Aorta (tissue), 5 donors: ENCODE results near the gene OLA1. TPM values are rescaled to one million over a fixed set of nuclear protein-coding genes. Genes with fewer than 3 reads are reported as not detected.

Experiments
- ATAC-seq: fragments of 200-7000 bp; cut with Tn5 transposase; one replicate; pipeline ENCODE4 v1.9.1; 2022; ENCODE audit warnings: moderate library complexity; ENCODE audit not compliant: low FRiP score
- DNase-seq, 2 donors: peaks; one replicate each; pipeline ENCODE4 v3.0.0-alpha.2; 2020
- H3K27ac ChIP-seq, 2 donors: one replicate each; pipeline ENCODE4 v1.5.1; 2013; ENCODE audit warnings: low read length in 2 of 2, mild to moderate bottlenecking in 2 of 2, moderate library complexity in 2 of 2, control low read depth in 1 of 2, inconsistent platforms in 1 of 2, low read depth in 1 of 2
- H3K27me3 ChIP-seq, 2 donors: one replicate each; pipeline ENCODE4 v1.6.1; 2013; ENCODE audit warnings: control low read depth in 1 of 2, low read length in 1 of 2, mild to moderate bottlenecking in 1 of 2, moderate library complexity in 1 of 2; ENCODE audit not compliant: insufficient read depth in 2 of 2, control insufficient read depth in 1 of 2
- H3K36me3 ChIP-seq, 2 donors: one replicate each; pipeline ENCODE4 v1.6.1; 2013; ENCODE audit warnings: control low read depth in 1 of 2, low read length in 1 of 2, mild to moderate bottlenecking in 1 of 2; ENCODE audit not compliant: insufficient read depth in 2 of 2, control insufficient read depth in 1 of 2
- H3K4me1 ChIP-seq, 2 donors: one replicate each; pipeline ENCODE4 v1.6.1; 2013; ENCODE audit warnings: low read length in 2 of 2, control low read depth in 1 of 2, mild to moderate bottlenecking in 1 of 2, moderate library complexity in 1 of 2; ENCODE audit not compliant: insufficient read depth in 2 of 2, control insufficient read depth in 1 of 2
- H3K4me3 ChIP-seq, 2 donors: one replicate each; pipeline ENCODE4 v1.5.1; 2013; ENCODE audit warnings: low read length in 2 of 2, control low read depth in 1 of 2, mild to moderate bottlenecking in 1 of 2
- H3K9me3 ChIP-seq: one replicate; pipeline ENCODE4 v1.6.1; 2013; ENCODE audit warnings: mild to moderate bottlenecking, low read length; ENCODE audit not compliant: control insufficient read depth
- WGBS, 2 donors: extraction: QIAGEN DNeasy Blood & Tissue Kit; methylation state at CpG; one replicate each; pipeline ENCODE4 v1.1.7; 2013; 5-methylcytosine and 5-hydroxymethylcytosine counted together
- intact Hi-C, 2 donors: fragments of 100-400 bp; cut with DNase I; formaldehyde crosslinking; loops; one replicate each; pipeline versions ENCODE4 v1.14.2 to v1.15.0; 2022
- polyA plus RNA-seq, 2 donors: library from polyadenylated mRNA; stranded (reverse); fragments of 200-250 nt; gene quantifications; one replicate each; pipeline ENCODE4 v1.2.3, GENCODE V29; 2013
- total RNA-seq, 2 donors: library from RNA; stranded (reverse); fragmentation: NEBNext Ultra II Directional; extraction: Animal tissue kit (Norgen Biotek cat#: 25700); gene quantifications; one replicate each; pipeline ENCODE4 v1.2.1, GENCODE V29; 2021
- donor health status: healthy with polysubstance abuse.
- donor health status: Bipolar disorder and iron deficiency.
- donor health status: DM: no; HTN: no; CAD: no.
- donor health status: DM: no; HTN: no; CAD: no.
- donor health status: DM: yes; HTN: yes; CAD: no.

OLA1 gene
- total and polyA plus RNA-seq, 4 donors: 45.2 to 64.0 (median 54.3) TPM

GRCh38 chr2:174195253-174195652, 53.1 kb downstream of the OLA1 start:
- Histone ChIP-seq H3K36me3 (no peaks in the 10 kb centered on the region), H3K4me1 (no peaks in the 10 kb centered on the region), H3K4me3 (no peak overlapping the region), H3K27me3 (no peaks in the 10 kb centered on the region), H3K27ac (no peak overlapping the region), H3K9me3 (no peaks in the 10 kb centered on the region)
- ATAC-seq: no peak
- DNase-seq: no peak
- intact Hi-C loops: no loop called here

GRCh38 chr2:174193737-174194136, 54.6 kb downstream of the OLA1 start:
- H3K4me3 ChIP-seq: no peak overlapping the region
- no peaks in the 10 kb centered on the region for H3K9me3 ChIP-seq
- intact Hi-C loops: no loop called here
- H3K4me1 ChIP-seq: no peaks in the 10 kb centered on the region
- ATAC-seq (no peak), DNase-seq (no peak)
- 97 to 99% methylated on average over 4 of the region's 4 CpGs for WGBS, 2 donors
- no peaks in the 10 kb centered on the region for H3K36me3 ChIP-seq
- no peak overlapping the region for H3K27ac ChIP-seq
- H3K27me3 ChIP-seq: no peaks in the 10 kb centered on the region

DNA sequence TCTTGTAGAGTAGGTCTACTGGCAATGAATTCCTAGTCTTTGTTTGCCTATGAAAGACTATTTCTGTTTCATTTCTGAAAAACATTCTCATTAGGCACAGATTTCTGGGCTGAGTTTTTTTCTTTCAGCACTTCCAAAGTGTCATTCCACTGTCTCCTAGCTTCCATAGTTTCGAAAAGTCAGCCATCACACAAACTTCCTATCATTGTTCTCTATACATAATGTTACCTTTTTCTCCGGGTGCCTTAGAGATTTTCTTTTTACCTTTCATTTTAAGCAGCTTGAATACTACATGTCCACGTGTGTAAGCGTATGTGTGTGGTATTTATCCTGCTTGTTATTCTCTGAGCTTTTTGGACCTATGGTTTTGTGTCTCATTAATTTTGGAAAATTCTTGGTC, 55.7 kb downstream of the OLA1 start:
- intact Hi-C loops: no loop called here
- H3K27ac ChIP-seq: no peak overlapping the region
- no peaks in the 10 kb centered on the region for H3K4me1 ChIP-seq
- H3K9me3 ChIP-seq: no peaks in the 10 kb centered on the region
- no peaks in the 10 kb centered on the region for H3K36me3 ChIP-seq
- H3K27me3 ChIP-seq: no peaks in the 10 kb centered on the region
- 84 to 98% methylated on average over 4 of the region's 4 CpGs for WGBS, 2 donors
- no peak for ATAC-seq
- no peak for DNase-seq
- no peak overlapping the region for H3K4me3 ChIP-seq

GRCh38 chr2:174191342-174192074, 56.8 kb downstream of the OLA1 start:
- Histone ChIP-seq H3K27me3 (no peaks in the 10 kb centered on the region), H3K27ac (no peak overlapping the region), H3K9me3 (no peaks in the 10 kb centered on the region), H3K4me3 (no peak overlapping the region), H3K4me1 (no peaks in the 10 kb centered on the region), H3K36me3 (no peaks in the 10 kb centered on the region)
- WGBS, 2 donors: 98 to 100% methylated on average over 6 of the region's 6 CpGs
- ATAC-seq: no peak
- DNase-seq: no peak
- intact Hi-C loops: no loop called here

- WGBS, 2 donors: 97 to 100% methylated on average over 1 of the region's 1 CpG
- H3K27me3 ChIP-seq: no peaks in the 10 kb centered on the region
- DNase-seq (no peak), ATAC-seq (no peak)
- no peaks in the 10 kb centered on the region for H3K9me3 ChIP-seq
- intact Hi-C loops: no loop called here
- no peaks in the 10 kb centered on the region for H3K36me3 ChIP-seq
- H3K27ac ChIP-seq: no peak overlapping the region
- H3K4me3 ChIP-seq: no peak overlapping the region
- no peaks in the 10 kb centered on the region for H3K4me1 ChIP-seq
Measured at GRCh38 chr2:174184915-174185314, 63.4 kb downstream of the OLA1 start.

DNA sequence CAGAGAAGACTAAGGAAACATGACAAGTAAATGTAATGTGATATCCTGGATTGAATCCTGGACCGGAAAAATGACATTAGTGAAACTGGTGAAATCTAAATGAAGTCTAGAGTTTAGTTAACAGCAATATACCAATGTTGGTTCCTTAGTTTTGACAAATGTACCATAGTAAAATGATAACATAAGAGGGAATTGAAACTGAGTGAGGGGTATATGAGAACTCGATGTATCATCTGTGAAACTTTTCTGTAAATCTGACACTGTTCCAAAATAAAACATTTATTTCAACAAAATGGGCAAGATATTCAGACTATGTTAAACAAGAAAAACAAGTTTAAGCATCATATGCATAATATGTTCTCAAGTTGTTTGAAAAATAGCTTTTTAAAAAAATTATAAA, 63.8 kb downstream of the OLA1 start:
- no peaks in the 10 kb centered on the region for H3K27me3 ChIP-seq
- H3K4me3 ChIP-seq: no peak overlapping the region
- H3K4me1 ChIP-seq: no peaks in the 10 kb centered on the region
- H3K36me3 ChIP-seq: no peaks in the 10 kb centered on the region
- H3K27ac ChIP-seq: no peak overlapping the region
- WGBS, 2 donors: 90% methylated on average over 2 of the region's 2 CpGs
- intact Hi-C loops: no loop called here
- no peak for DNase-seq
- H3K9me3 ChIP-seq: no peaks in the 10 kb centered on the region
- ATAC-seq: no peak

DNA sequence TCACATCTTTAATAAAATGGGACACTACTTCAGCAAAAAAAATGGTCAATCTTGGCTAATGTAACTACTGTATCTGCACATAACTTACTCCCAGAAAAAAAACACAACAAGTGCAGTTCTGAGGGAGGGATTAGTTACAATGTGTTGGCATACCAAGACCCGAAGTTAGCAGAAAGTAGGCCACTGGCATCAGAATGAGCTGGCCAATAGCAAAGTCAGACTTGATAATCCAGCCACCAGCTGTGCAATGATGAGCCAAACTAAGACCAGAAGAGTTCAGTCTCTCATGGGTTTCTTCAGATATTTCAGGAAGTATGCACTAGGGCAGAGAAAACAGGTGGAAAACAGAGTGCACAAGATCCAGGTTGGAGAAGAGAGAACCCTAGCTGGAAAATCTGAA, 65.3 kb downstream of the OLA1 start:
- WGBS, 2 donors: 75 to 97% methylated on average over 1 of the region's 1 CpG
- intact Hi-C loops: no loop called here
- no peak for DNase-seq
- Histone ChIP-seq H3K4me3 (no peak overlapping the region), H3K36me3 (no peaks in the 10 kb centered on the region), H3K9me3 (no peaks in the 10 kb centered on the region), H3K4me1 (no peaks in the 10 kb centered on the region), H3K27ac (no peak overlapping the region), H3K27me3 (no peaks in the 10 kb centered on the region)
- ATAC-seq: no peak

DNA sequence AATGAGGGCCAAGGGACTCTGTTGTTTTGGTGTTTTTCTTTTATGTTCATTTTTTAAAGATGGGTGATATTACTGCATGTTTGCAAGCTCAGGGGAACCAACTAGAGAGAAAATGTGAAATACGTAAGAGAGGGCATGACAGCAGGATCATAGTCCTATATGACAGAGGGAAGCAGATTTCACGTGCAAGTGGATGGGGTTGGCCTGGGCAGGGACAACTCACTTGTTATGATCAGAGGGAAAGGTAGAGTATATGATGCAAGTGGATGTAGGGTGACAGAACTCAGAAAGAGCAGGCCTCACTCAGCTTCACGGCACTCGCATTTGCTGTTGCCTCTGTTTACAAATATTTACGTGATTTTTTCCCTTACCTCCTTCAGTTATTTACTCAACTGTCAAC, 67.0 kb downstream of the OLA1 start:
- no peak for DNase-seq
- WGBS, 2 donors: 94 to 96% methylated on average over 5 of the region's 5 CpGs
- Histone ChIP-seq H3K9me3 (no peaks in the 10 kb centered on the region), H3K36me3 (no peaks in the 10 kb centered on the region), H3K4me1 (no peaks in the 10 kb centered on the region), H3K4me3 (no peak overlapping the region), H3K27me3 (no peaks in the 10 kb centered on the region), H3K27ac (no peak overlapping the region)
- intact Hi-C loops: no loop called here
- no peak for ATAC-seq

GRCh38 chr2:174180726-174181236, 67.6 kb downstream of the OLA1 start:
- intact Hi-C loops: no loop called here
- no peak for ATAC-seq
- no peaks in the 10 kb centered on the region for H3K27me3 ChIP-seq
- H3K36me3 ChIP-seq: no peaks in the 10 kb centered on the region
- DNase-seq: no peak
- H3K9me3 ChIP-seq: no peaks in the 10 kb centered on the region
- no peak overlapping the region for H3K27ac ChIP-seq
- no peaks in the 10 kb centered on the region for H3K4me1 ChIP-seq
- no peak overlapping the region for H3K4me3 ChIP-seq
